ENCODE measurements around the gene KCNK7.

Gene KCNK7

GRCh38 chr11:65604258-65604657, 8.7 kb upstream of the KCNK7 start:
- no peak for TF ChIP-seq MAX (IDR thresholded peaks at IDR 0.05; ENCODE audit: low read depth, low read length)
- TF ChIP-seq CTCF (IDR thresholded peaks at IDR 0.05; ENCODE audit: low read depth, low read length) = no peak
- TF ChIP-seq POLR2A (IDR thresholded peaks at IDR 0.05; ENCODE audit: extremely low read depth, insufficient read length) = no peak
- TF ChIP-seq MYC (IDR thresholded peaks at IDR 0.05; ENCODE audit: low read depth, low read length) = no peak
- H3K4me3 ChIP-seq (ENCODE audit: low read depth, low read length) = no peak overlapping the region
- DNase-seq (ENCODE audit: low read depth) = no peak

- TF ChIP-seq CTCF (IDR thresholded peaks at IDR 0.05; ENCODE audit: low read depth, low read length) (no peak), MAX (IDR thresholded peaks at IDR 0.05; ENCODE audit: low read depth, low read length) (no peak), MYC (IDR thresholded peaks at IDR 0.05; ENCODE audit: low read depth, low read length) (no peak), POLR2A (IDR thresholded peaks at IDR 0.05; ENCODE audit: extremely low read depth, insufficient read length) (no peak)
- DNase-seq (ENCODE audit: low read depth) = no peak
- H3K4me3 ChIP-seq (ENCODE audit: low read depth, low read length) = no peak overlapping the region
Observed at GRCh38 chr11:65599955-65600246, 4.3 kb upstream of the KCNK7 start.

GRCh38 chr11:65599216-65599954, 3.8 kb upstream of the KCNK7 start:
- no peak for TF ChIP-seq POLR2A (IDR thresholded peaks at IDR 0.05; ENCODE audit: extremely low read depth, insufficient read length)
- no peak for TF ChIP-seq MAX (IDR thresholded peaks at IDR 0.05; ENCODE audit: low read depth, low read length)
- TF ChIP-seq CTCF (IDR thresholded peaks at IDR 0.05; ENCODE audit: low read depth, low read length) = no peak
- no peak for TF ChIP-seq MYC (IDR thresholded peaks at IDR 0.05; ENCODE audit: low read depth, low read length)
- DNase-seq (ENCODE audit: low read depth) = no peak
- no peak overlapping the region for H3K4me3 ChIP-seq (ENCODE audit: low read depth, low read length)

GRCh38 chr11:65598258-65598699, 2.7 kb upstream of the KCNK7 start:
- no peak for TF ChIP-seq MYC (IDR thresholded peaks at IDR 0.05; ENCODE audit: low read depth, low read length)
- no peak for TF ChIP-seq CTCF (IDR thresholded peaks at IDR 0.05; ENCODE audit: low read depth, low read length)
- TF ChIP-seq MAX (IDR thresholded peaks at IDR 0.05; ENCODE audit: low read depth, low read length) = no peak
- no peak for TF ChIP-seq POLR2A (IDR thresholded peaks at IDR 0.05; ENCODE audit: extremely low read depth, insufficient read length)
- H3K4me3 ChIP-seq (ENCODE audit: low read depth, low read length) = no peak overlapping the region
- no peak for DNase-seq (ENCODE audit: low read depth)

GRCh38 chr11:65596520-65596919, 920 bp upstream of the KCNK7 start:
- TF ChIP-seq MAX (IDR thresholded peaks at IDR 0.05; ENCODE audit: low read depth, low read length) (no peak), POLR2A (IDR thresholded peaks at IDR 0.05; ENCODE audit: extremely low read depth, insufficient read length) (no peak), MYC (IDR thresholded peaks at IDR 0.05; ENCODE audit: low read depth, low read length) (no peak), CTCF (IDR thresholded peaks at IDR 0.05; ENCODE audit: low read depth, low read length) (no peak)
- no peak overlapping the region for H3K4me3 ChIP-seq (ENCODE audit: low read depth, low read length)
- no peak for DNase-seq (ENCODE audit: low read depth)

All from NB4 (cell line).